ENCODE data around the gene PRKCA.

DNA sequence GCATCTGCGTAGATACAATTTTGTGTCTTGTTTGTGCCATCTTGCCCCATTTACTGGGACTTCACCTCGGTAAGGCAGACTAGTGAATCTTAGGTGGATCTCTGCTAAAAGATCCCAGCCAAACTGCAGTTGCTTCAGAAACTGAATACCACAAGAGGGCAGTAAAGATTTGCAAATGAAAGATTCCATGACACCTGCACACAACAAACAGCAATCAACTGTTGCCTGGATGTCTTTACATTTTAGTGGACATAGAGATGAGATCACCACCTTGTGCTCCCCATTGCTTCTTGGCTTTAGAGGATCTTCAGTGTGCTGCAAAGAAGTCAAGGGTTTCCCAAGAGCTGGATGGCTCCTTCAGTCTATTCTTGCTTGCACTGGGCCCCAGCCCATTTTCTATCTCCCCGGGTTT, 413.3 kb downstream of the PRKCA start:
- TF ChIP-seq, protein P1, sequence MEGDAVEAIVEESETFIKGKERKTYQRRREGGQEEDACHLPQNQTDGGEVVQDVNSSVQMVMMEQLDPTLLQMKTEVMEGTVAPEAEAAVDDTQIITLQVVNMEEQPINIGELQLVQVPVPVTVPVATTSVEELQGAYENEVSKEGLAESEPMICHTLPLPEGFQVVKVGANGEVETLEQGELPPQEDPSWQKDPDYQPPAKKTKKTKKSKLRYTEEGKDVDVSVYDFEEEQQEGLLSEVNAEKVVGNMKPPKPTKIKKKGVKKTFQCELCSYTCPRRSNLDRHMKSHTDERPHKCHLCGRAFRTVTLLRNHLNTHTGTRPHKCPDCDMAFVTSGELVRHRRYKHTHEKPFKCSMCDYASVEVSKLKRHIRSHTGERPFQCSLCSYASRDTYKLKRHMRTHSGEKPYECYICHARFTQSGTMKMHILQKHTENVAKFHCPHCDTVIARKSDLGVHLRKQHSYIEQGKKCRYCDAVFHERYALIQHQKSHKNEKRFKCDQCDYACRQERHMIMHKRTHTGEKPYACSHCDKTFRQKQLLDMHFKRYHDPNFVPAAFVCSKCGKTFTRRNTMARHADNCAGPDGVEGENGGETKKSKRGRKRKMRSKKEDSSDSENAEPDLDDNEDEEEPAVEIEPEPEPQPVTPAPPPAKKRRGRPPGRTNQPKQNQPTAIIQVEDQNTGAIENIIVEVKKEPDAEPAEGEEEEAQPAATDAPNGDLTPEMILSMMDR (IDR thresholded peaks at IDR 0.05), result peak; percentile 78
- TF ChIP-seq ZFX (IDR thresholded peaks at IDR 0.05; ENCODE audit: borderline replicate concordance), result no peak
